Colonic mucosa (tissue), 4 donors: Measurements from ENCODE around the gene ITGAE. TPM values are rescaled to one million over a fixed set of nuclear protein-coding genes. Genes with fewer than 3 reads are reported as not detected.

ENCODE experiments used
- DNase-seq: peaks from one replicate; pipeline ENCODE4 v3.0.0-alpha.2; 2020
- H3K27ac ChIP-seq: fragments of 200-600 bp; one replicate; pipeline ENCODE4 v1.8.0; 2021
- H3K27me3 ChIP-seq: fragments of 200-600 bp; one replicate; pipeline ENCODE4 v1.8.0; 2021
- H3K36me3 ChIP-seq: fragments of 200-600 bp; one replicate; pipeline ENCODE4 v1.8.0; 2021
- H3K4me1 ChIP-seq: fragments of 200-600 bp; one replicate; pipeline ENCODE4 v1.8.0; 2021; ENCODE audit warnings: mild to moderate bottlenecking
- H3K4me3 ChIP-seq: fragments of 200-600 bp; one replicate; pipeline ENCODE4 v1.8.0; 2021
- H3K9ac ChIP-seq, 2 donors: one replicate each; pipeline ENCODE4 v1.7.0; 2013; ENCODE audit warnings: control low read depth in 2 of 2, low read depth in 2 of 2, low read length in 2 of 2
- H3K9me3 ChIP-seq: fragments of 200-600 bp; one replicate; pipeline ENCODE4 v1.8.0; 2021
- CTCF ChIP-seq: fragments of 200-600 bp; IDR thresholded peaks from one replicate; pipeline ENCODE4 v1.8.0; 2022; ENCODE audit warnings: antibody characterized with exemption, mild to moderate bottlenecking
- intact Hi-C: fragments of 100-400 bp; cut with DNase I; formaldehyde crosslinking; loops from one replicate; pipeline ENCODE4 v1.14.1; 2022
- total RNA-seq, 2 donors: library from RNA; stranded (reverse); fragmentation: NEBNext Ultra II Directional in 1 of 2; extraction: Animal tissue kit (Norgen Biotek cat#: 25700) in 1 of 2; gene quantifications; one replicate each; pipeline ENCODE4 v1.2.1, GENCODE V29; 2021
- donor health status: healthy.
- donor health status: DM: no; HTN: no; CAD: no.
- donor health status: DM: no; HTN: no; CAD: no.

Gene ITGAE
- total RNA-seq, 2 donors from 2014 or later, result 14.7 to 14.9 TPM

GRCh38 chr17:3723556-3724377, 77.2 kb downstream of the ITGAE start, which contains the start of gene HASPIN:
HASPIN (plus strand) TSS chr17:3723903; CDS start chr17:3723936, 33 bp downstream.
- no peaks in the 10 kb centered on the region for H3K27me3 ChIP-seq
- no peaks in the 10 kb centered on the region for H3K36me3 ChIP-seq
- H3K9ac ChIP-seq, result peak within 1 kb of the TSS; percentile 84 to 93
- no peaks in the 10 kb centered on the region for H3K9me3 ChIP-seq
- peaks cover 4% of the 10 kb centered on the region for H3K4me1 ChIP-seq
- H3K27ac ChIP-seq, result peak within 1 kb of the TSS; percentile 66
- peak; percentile 93 for DNase-seq
- intact Hi-C loops, result no loop called here
- no peak for TF ChIP-seq CTCF
- H3K4me3 ChIP-seq, result peak within 1 kb of the TSS; percentile 95

DNA sequence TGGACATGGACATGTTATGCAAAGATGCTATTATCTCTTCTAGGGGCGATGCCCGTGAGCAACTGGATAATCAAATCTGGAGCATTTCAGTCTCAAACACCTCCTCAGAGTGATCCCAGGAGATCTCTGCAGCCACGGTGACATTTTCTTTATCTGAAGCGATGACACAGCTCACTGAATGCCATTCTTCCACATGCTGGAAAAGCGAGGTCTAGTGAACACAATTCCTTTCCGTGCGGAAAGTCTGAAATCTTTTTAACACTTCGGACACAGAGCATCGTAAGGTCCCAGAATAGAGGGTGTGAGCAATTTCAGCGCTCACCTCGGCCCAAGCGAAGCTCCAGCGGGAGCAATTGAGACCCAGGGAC, 77.8 kb downstream of the ITGAE start:
- Histone ChIP-seq H3K9ac (peak overlapping the region; percentile 84 to 93), H3K27me3 (no peaks in the 10 kb centered on the region), H3K27ac (peak overlapping the region; percentile 66), H3K9me3 (no peaks in the 10 kb centered on the region), H3K4me3 (peak overlapping the region; percentile 95), H3K36me3 (no peaks in the 10 kb centered on the region), H3K4me1 (peaks cover 4% of the 10 kb centered on the region)
- no peak for DNase-seq
- no peak for TF ChIP-seq CTCF
- intact Hi-C loops, result no loop called here

DNA sequence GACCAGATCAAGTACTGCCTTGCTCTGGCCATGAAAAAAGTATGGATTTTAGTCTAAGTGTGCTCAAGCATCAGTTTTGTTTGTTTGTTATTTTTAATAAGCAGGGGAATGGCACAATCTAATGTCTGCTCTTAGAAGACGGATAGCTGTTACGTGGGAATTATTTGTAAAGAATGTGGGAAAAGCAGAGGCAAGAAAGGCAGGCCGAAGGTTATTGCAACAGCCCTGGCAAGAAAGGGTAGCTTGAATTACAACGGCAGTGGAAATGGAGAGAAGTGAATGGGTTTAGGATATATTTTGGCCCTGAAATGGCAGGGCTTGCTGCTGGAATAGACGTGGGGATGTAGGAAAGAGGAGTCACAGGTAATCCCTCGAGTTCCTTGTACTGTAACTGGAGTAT, 78.3 kb downstream of the ITGAE start:
- peak overlapping the region; percentile 66 for H3K27ac ChIP-seq
- H3K4me1 ChIP-seq, result peaks cover 4% of the 10 kb centered on the region
- H3K4me3 ChIP-seq, result peak overlapping the region; percentile 95

DNA sequence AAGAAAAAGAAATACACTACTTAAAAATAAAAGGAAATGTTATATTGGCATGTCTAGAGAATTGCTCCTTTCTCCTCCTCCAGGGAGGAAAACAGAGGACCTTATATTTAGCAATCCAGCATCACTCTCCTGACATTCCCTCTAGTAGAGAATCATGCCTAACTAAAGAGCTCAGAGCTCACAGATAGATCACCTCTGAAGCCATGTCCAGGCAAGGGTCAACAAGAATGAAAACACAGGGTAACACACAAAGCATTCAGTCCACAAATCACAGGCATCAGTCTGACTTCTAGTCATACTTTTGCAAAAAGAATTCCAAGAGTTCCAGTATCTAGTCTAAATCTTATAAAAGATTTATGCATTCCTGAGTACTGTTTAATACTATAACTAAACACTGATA, 81.7 kb downstream of the ITGAE start:
- intact Hi-C loops, result no loop called here
- TF ChIP-seq CTCF, result no peak
- Histone ChIP-seq H3K9me3 (no peaks in the 10 kb centered on the region), H3K4me3 (no peak overlapping the region), H3K27me3 (no peaks in the 10 kb centered on the region), H3K4me1 (peaks cover 1% of the 10 kb centered on the region), H3K27ac (peak overlapping the region; percentile 41), H3K9ac (no peak overlapping the region), H3K36me3 (no peaks in the 10 kb centered on the region)
- no peak for DNase-seq

More for the DNA sequence above, 78.3 kb downstream of the ITGAE start:
- DNase-seq, result no peak
- Histone ChIP-seq H3K36me3 (no peaks in the 10 kb centered on the region), H3K9me3 (no peaks in the 10 kb centered on the region), H3K27me3 (no peaks in the 10 kb centered on the region), H3K9ac (peak overlapping the region; percentile 84 to 93)
- intact Hi-C loops, result no loop called here
- TF ChIP-seq CTCF, result no peak

DNA sequence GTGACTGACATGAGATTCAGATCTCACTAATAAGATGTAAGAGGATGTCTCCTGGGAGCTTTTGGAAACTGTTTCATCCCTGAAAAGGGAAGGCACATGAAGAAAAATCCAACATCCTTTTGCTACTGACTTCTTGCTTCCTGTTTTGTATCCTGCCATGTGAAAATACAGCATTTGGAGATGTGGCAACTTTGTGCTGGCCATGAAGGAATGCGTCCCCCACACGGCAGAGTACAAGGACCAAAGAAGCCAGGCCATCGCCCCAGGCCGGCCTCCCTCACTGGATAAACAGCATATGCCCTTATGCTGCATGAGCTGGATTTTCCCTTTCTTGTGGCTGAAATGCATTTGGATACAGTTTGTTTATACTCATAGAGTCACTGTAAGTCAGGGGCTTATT, 82.8 kb downstream of the ITGAE start:
- no peak for TF ChIP-seq CTCF
- Histone ChIP-seq H3K9ac (no peak overlapping the region), H3K4me1 (no peaks in the 10 kb centered on the region), H3K27me3 (no peaks in the 10 kb centered on the region), H3K27ac (no peak overlapping the region), H3K4me3 (no peak overlapping the region), H3K9me3 (no peaks in the 10 kb centered on the region), H3K36me3 (no peaks in the 10 kb centered on the region)
- intact Hi-C loops, result no loop called here
- DNase-seq, result no peak
